DMS114 treated with DMSO at 0.1 percent for 48 hours (cell line): Measurements from ENCODE around the gene ZNF319.

Experiments
- DNase-seq: peaks from one replicate; lab custom pipeline; 2025; ENCODE audit not compliant: unreplicated experiment; lab: John Stamatoyannopoulos, UW

The ZNF319 gene

GRCh38 chr16:57998992-57999365 is 1.5 kb downstream of the ZNF319 start:
- no peak for DNase-seq

DNA sequence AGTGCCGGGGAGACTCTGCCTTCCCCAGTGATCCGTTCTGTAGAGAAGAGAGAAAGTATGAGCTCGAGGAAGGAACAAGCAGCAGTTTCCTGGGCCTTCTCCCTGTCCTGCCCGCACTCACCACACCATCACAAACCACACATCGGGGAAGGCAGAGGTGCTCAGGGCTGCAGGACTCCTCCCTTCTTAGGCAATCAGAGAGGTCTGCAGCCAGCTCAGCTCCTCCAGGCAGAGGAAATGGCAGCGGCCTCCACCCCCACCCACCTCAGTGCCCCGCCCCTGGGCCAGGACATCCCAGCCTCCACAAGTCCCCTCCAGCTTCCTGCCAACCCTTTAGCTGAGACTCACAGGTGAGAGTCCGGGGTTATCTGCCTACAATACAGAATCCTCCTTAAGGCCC is 2.0 kb downstream of the ZNF319 start:
- DNase-seq, result no peak

DNA sequence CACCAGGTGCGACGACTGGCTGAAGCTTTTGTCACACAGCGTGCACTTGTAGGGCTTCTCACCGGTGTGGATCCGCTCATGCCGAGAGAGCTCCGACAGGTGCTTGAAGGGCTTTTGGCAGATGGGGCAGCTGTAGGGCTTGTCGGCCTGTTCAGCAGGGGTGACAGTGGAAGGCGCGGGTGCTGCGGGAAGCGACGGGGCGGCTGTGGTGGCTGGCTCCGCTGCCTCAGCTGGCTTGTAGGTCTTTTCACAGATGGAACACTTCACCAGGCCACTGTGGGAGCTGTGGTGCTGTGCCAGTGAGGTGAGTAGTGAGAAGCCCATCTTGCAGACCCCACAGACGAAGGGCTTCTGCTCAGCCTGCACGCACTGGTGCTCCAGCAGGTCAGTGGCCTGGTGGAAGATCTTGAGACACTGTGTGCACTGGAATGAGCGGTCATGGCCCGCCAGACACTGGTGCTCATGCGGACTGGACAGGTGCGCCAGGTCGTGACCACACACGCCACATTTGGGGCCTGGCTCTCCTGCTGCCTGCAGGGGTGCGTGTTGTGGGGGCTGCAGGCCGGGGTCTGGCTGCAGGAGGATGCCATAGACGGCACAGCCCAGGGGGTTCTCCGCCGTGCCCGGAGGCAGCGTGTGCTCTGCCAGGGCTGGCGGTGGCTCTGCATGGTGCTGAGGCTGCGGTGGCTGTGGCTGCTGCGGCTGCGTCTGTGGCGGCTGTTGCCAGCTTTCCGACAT is 2.8 kb downstream of the ZNF319 start:
- DNase-seq, result no peak

GRCh38 chr16:57997176-57997527 is 3.3 kb downstream of the ZNF319 start:
- DNase-seq, result no peak

DNA sequence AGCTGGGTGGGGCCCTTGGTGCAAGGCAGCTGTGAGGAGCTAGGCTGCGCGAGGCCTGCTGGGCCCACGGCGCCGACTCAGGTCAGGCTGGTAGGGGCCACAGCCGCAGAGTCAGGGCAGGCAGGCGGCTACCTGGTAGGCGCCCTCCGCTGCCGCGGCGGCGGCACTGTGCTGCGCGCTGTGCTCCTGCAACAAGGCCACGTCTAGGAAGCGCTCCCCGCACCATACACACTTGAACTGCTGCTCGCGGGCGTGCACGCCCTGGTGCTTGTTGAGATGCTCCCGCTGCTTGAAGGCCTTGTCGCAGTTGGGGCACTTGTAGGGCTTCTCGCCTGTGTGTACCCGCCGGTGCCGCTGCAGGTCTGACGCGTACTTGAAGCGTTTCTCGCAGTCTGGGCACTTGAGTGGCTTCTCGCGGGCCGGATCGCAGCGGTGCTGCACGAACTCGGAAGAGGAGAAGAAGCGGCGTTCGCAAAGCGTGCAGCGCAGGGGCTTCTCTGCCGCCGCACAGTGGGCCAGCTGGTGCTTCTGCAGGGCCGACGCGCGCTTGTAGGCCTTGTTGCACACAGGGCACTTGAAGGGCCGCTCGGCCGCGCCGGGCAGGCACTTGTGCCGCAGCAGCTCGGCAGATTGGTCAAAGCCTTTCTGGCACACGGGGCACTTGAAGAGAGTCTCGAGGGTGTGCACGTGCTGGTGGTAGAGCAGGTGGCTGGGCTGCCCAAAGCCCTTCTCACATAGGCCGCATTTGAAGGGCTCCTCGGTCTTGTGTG is 3.9 kb downstream of the ZNF319 start:
- DNase-seq, result no peak

DNA sequence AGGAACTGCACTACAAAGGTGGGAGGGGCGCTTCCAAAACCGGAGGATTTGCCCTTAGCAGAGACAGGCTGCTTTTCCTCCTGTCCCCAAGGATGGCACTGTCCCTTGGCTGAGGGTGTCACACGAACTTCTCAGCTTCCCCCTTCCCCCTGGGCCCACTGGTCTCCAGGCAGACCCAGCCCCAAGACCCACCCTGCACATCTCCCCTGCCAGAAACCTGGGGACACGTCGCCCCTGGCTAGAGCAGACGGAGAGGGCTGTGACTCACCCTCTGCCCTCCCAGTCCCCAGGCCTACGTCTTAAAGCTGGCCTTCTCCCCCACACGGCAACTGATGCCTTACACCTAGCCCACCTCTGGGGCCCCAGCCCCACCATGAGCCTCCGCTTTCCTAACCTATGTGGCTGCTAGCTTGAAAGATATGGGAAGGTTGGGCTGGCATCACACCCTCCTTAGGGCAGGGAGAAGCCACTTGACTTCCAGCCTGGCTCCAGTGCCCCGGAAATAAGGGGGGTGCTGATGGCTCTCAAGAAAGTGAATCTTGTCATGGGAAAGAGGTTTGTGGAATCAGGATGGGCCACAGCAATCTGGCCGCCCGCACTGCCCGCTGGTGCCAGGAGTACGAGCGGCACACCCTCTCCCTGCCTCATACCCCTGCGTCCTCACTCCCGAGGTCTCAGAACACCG is 4.6 kb downstream of the ZNF319 start:
- no peak for DNase-seq

GRCh38 chr16:57994778-57995177 is 5.7 kb downstream of the ZNF319 start:
- DNase-seq, result peak; percentile 54

DNA sequence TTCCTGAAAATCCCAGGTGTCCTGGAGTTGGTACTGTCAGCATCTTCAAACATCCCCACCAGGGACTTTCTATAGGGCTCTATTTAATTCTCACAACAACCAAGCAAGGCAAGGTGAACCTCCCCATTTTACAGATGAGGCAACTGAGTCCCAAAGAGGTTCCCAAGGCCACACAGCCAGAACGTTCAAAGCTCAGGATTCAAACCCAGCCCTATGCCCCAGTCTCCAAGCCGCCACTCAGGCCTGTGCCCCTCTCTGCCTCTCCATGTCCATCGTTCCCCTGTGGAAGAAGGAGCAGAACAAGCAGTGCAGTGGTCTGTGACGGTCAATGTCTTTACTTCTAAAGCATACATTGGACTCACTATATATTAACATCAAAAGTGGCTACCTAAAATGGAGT is 6.1 kb downstream of the ZNF319 start:
- no peak for DNase-seq

DNA sequence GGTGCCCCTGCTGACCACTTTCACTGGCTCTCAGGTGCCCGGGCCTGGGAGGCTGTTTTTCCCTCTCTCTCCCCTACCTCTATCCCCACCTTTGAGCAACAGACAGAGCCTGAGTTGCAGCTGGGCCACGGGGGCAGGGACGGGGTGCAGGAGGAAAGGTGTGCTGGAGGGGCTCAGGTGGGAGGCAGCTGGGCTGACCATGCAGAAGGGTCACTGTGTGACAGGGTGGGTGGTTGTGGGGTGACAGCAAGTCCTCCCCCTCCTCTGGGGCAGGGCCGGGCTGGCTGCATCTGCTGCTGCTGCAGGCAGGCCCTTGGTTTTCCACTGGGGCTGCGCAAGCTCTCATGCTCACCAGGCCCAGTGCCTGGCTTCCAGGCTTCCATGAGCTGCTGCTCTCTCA is 6.6 kb downstream of the ZNF319 start:
- DNase-seq, result no peak

- no peak for DNase-seq
These were observed 7.0 kb downstream of the ZNF319 start for GRCh38 chr16:57993438-57993837.

- no peak for DNase-seq
These were observed 8.4 kb downstream of the ZNF319 start for GRCh38 chr16:57992084-57992483.

DNA sequence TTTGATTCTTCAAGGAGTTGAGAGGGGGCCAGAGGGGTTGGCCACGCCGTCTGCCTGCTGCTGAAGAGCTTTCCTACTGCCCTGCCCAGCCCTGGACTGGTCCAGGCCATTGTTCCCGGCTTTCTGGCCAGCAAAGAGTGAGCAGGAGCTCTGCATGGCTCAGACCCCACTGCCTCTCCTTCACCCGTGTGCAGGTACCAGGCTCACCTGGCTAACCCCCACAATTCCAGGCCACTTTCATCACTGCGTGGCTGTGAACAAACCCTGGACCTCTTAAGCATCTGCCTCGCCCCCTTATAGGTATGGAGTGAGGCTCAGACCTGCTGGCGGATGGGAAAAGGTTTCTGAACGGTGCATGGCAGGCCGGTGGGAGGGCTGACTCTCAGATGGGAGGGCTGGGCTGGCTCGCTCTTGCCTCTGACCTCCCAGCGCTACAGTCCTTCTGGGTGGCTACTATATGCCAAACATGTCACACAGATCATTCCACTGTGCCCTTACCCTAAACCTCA is 8.9 kb downstream of the ZNF319 start:
- no peak for DNase-seq

GRCh38 chr16:57988929-57989328 is 11.5 kb downstream of the ZNF319 start:
- DNase-seq, result no peak

DNA sequence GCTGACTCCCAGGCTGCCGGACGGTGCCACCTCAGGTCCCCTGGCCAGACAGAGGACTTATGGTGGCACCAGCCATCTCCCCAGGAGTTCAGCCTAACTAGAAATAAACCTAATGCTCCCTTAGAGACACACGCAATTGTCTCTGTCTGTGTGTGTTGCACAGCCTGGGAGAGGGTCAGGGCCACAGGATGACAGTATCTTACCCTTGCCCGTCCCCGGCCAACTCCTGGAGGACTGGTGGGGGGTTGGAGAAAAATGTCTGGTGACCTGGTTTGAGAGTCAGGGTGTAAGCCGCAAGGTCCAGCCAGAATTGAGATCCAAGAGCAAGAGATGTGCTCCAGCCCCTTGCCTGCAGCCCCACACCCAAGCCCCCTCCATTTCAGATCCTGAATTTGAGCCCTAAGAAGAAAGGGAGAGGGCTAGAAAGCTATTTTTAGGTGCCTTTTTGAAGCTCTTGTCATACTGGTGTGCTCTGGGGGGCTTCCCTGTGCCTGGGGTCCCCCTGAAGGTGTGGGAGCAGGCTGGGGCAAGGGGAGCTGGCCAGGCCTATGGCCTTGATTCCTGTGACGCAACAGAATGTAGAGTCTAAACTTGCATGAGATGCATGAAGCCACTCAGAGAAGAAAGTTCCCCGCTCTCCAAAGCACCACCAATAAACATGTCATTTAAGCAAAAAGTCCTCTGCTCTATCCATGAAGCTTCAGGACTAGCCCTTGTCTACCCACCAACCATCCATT is 12.9 kb downstream of the ZNF319 start:
- no peak for DNase-seq

DNA sequence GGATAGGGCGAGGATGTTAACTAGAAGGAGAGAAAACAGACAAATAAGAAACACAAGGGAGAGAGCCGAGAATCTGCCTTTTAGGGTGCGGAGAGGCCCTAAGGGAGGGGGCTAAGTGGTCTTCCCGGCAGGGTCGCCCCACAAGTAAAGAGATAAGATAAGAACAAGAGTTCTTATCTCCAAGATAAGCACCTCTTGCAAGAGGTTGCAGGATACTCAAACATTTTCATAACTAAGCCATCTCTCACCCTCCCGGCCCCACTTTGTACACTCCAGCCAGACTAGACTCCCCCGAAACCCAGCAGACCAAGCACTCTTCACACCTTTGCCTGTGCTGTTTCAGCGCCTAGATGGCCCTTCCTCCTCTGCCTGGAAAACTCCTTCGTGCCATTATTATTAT is 14.3 kb downstream of the ZNF319 start:
- DNase-seq, result no peak

DNA sequence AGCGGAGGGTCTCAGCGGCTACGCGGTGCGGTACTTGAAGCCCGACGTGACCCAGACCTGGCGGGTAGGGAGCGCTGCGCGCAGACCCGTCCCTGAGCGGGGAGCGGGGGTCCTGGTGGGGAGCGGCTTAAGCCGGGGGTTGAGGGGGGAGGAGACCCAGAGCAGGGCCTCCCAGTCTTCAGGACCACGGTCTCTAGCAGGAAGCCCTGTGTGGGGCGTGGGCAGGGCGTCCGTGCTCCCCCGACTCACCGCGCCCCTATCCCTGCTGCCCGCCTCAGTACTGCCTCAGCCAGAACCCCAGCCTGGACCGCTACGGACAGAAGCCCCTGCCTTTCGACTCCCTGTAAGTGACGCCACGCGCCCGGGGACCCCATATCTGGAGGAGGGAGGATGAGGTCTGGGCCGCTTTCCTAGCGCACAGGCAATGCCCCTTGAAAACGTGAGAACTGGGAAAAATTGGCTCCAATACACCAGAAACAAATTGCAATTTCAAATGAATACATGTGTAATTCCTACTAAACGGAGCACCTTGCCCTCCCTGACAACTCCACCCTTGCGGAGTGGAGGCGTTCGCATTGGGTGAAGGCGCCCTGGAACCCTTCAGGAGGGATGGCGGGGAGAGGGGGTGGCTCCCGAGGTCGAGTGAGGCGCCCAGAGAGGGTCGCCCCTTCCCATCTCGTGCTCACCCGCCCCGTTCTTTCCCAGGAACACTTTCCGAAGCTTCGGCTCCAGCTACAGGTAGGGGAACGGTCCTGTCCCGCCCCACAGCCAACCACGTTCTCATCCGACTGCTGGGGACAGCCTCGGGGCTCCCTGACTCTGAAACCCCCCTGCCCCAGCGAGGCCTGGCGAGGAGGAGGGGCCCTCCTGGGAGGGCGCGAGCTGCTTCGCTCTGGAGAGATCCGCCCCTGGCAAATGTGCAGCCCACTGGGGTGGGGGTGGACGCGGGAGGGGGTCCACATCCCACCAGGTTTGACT is 15.0 kb downstream of the ZNF319 start:
- DNase-seq, result no peak

DNA sequence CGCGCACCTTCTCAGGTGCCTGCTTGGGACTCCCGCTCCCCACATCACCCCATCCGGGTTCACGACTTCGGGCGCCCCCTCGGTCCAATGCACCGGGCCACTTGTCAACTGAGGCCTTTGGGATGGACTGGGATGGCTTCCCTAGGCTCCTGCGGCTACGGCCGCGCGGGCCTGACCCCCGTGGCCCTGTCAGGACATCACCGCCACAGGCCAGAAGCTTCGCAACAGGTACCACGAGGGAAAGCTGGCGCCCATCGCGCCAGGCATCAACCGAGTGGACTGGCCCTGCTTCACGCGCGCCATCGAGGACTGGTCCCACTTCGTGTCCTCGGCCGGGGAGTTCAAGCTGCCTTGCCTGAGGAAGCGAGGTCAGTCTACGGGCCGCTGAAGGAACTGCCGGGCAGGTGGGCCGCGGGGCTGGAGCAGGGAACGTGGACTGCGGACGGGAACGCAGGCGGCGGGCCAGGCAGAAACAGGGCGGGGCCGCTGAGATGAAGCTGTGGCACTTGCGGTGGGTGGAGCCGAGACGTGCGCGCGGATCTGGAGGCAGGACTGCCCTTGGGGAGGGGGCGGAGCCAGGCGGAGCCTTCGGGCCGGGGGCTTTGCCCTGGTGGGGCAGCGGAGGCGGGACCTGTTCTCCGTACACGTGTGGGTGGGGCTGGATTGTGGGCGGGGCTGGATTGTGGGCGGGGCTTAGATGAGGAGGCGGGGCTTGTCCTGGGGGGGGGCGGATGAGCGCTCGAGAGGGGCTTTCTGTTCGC is 15.8 kb downstream of the ZNF319 start:
- DNase-seq, result peak; percentile 84

GRCh38 chr16:57982385-57982784 is 18.1 kb downstream of the ZNF319 start:
- no peak for DNase-seq

DNA sequence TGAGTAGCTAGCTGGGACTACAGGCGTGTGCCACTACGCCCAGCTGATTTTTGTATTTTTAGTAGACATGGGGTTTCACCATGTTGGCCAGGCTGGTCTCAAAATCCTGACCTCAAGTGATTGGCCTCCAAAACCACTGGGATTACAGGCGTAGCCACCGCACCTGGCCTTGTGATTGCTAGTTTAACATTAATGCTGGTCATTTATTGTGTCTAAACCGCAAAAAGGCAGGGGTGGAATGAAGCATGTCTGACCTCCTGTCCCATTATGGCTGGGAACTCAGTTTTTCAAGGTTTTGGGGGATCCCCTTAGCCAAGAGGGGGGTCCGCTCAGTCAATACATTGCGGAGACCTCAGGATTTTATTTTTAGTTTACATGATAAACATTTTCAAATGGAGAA is 18.8 kb downstream of the ZNF319 start:
- no peak for DNase-seq
